T-helper 1 cell treated with Interleukin-12 subunit alpha and Interleukin-12 subunit beta and Interleukin-4 antibody, amounts not matched to agents 30 ng/mL and 1 ng/mL, for 36 hours (primary cell): ENCODE results near the gene PIH1D1. TPM values are rescaled to one million over a fixed set of nuclear protein-coding genes. Genes with fewer than 3 reads are reported as not detected.
"Not testable (repeated sequence)": the region's sequence is repeated elsewhere in the genome, so short reads cannot be mapped to it uniquely, and the experiment has no call there.

ENCODE experiments used
- intact Hi-C: fragments of 100-400 bp; cut with micrococcal nuclease; formaldehyde crosslinking; loops from one replicate; pipeline ENCODE4 v1.15.1; 2024
- total RNA-seq: library from RNA; stranded (reverse); gene quantifications from 2 replicates; pipeline ENCODE4 v1.2.3, GENCODE V29; 2022

The PIH1D1 gene
- total RNA-seq, 1 donor from 2014 or later = 136 TPM

DNA sequence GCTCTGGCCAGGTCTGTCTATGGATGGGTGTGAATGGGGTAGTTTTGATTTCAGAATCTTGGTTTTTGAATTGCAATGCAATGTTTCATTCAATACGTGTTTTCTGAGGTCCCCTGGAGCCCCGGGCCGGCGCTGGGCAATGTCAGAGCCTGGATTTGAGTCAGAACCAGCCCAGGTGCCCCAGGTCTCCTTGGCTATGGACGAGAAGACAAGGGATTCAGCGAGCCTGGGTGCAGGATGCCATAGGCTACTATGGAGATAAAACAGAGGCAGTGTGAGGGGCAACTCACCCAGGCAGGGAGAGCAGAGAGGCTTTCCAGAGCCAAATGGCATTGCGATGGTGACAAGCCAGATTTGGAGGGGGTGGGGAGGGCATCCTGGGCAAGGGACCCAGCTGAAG lies 34.6 kb upstream of the PIH1D1 start:
- intact Hi-C loops = no loop called here

- intact Hi-C loops = no loop called here
Measured at GRCh38 chr19:49481020-49481683, 29.5 kb upstream of the PIH1D1 start.

- intact Hi-C loops = no loop called here
Measured at GRCh38 chr19:49479975-49480628, 28.5 kb upstream of the PIH1D1 start.

DNA sequence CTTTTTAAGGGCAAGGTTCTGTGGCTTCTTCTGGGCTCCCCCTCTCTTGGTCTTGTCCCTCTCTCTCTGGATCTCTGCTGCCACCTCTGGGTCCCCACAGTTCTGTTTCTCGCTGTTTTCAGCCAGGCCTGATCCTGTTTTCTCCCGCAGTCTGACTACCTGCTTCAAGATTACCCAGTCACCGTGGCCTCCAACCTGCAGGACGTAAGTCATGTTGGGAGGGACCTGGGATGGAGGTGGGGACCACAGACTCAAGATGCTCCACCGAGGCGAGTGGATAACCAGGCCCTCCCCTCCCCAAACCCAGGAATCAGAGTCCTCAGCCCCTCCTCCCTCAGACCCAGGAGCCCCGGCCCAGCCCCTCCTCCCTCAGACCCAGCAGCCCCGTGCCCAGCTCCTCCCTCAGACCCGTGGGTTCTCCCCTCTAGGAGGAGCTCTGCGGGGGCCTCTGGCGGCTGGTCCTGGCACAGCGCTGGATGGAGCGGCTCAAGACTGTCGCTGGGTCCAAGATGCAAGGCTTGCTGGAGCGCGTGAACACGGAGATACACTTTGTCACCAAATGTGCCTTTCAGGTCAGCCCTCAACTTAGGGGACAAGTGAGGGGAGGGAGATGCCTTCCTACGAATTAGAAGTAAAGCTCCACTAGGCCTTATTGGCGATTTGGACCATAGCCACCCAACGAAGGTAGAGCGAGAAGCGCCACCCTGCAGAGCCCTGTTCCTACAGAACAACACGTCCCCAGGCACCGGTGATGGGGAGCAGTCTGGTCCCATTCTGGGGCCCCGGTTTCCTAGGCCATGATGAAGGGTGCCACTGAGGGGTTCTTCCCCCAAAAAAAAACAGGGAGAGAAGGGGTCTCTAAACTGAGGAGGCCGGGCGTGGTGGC lies 24.6 kb upstream of the PIH1D1 start:
- intact Hi-C loops = loop anchor here (1.0 to 2.0 kb wide), 4 partner anchors 71 to 250 kb away; no protein-coding TSS in a partner anchor

GRCh38 chr19:49475191-49475917 lies 23.7 kb upstream of the PIH1D1 start:
- intact Hi-C loops = loop anchor here (2.0 kb wide), 1 partner anchor 71 kb away; no protein-coding TSS in a partner anchor

- intact Hi-C loops = loop anchor here (1.0 to 5.0 kb wide), 11 partner anchors 13 to 403 kb away; partner anchors contain the start of genes AKT1S1, ALDH16A1, RPL13A and RPS11
Measured at GRCh38 chr19:49474542-49474924, 22.9 kb upstream of the PIH1D1 start.

DNA sequence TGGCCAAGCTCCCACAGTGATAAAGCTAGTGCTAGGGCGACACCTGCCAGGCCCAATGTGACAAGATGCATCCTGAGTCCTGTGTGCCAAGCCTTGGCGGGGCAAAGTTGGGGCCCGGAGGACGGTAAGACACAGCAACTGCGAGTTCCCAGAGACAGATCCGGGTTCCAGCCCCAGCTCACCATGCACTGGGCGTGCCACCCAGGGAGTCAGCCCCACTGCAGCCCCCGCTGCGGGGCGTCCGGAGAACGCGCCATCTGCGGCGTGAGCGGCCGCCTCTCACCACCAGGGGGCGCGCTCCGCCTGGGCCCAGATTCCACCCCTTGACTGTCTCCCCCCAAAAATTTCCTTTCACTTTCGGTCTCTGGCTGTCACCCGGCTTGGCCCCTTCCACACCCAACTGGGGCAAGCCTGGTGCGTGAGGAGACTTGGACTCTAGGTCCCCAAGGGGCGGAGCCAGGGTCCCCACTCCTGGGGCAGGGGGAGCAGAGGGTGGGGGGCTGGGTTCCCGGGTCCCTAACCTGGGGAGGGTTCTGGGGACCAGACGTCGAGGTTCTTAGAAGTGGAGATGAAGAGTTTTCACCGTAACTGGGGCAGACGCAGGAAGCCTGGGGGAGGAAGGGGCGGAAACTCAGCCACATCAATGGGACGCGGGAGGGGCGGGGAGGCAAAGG lies 22.4 kb upstream of the PIH1D1 start, which contains the start of gene FLT3LG:
TSS of gene FLT3LG (plus strand) at position 348 of the 674 bp plus-strand sequence. CDS start 425 bp downstream, outside the sequence.
- intact Hi-C loops = loop anchor here (1.0 to 5.0 kb wide), 11 partner anchors 13 to 403 kb away; partner anchors contain the start of genes AKT1S1, ALDH16A1, RPL13A and RPS11

- intact Hi-C loops = loop anchor here (5.0 kb wide), 1 partner anchor 141 kb away; no protein-coding TSS in a partner anchor
Measured at GRCh38 chr19:49473501-49473867, 21.9 kb upstream of the PIH1D1 start.

DNA sequence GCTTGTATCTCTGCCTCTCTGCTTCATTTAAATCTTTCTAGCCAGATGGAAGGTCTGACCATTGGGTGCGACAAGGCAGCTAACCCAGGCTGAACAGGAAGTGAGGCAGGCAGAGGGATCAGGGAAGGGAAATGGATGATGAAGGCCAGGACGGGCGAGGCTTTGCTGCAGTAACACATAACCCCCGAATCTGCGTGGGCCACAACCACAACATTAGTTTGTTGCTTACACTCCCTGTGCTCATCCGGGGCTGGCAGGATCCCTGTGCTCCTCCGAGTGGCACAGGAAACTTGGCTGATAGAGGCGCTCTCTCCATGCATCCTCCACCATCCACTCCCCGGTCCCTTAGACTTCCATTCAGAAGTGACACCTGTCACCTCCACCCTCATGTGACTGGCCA lies 21.3 kb upstream of the PIH1D1 start:
- intact Hi-C loops = loop anchor here (5.0 kb wide), 1 partner anchor 141 kb away; no protein-coding TSS in a partner anchor

GRCh38 chr19:49470615-49470978 lies 19.0 kb upstream of the PIH1D1 start:
- intact Hi-C loops = loop anchor here (1.0 to 5.0 kb wide), 3 partner anchors 79 to 204 kb away; no protein-coding TSS in a partner anchor

DNA sequence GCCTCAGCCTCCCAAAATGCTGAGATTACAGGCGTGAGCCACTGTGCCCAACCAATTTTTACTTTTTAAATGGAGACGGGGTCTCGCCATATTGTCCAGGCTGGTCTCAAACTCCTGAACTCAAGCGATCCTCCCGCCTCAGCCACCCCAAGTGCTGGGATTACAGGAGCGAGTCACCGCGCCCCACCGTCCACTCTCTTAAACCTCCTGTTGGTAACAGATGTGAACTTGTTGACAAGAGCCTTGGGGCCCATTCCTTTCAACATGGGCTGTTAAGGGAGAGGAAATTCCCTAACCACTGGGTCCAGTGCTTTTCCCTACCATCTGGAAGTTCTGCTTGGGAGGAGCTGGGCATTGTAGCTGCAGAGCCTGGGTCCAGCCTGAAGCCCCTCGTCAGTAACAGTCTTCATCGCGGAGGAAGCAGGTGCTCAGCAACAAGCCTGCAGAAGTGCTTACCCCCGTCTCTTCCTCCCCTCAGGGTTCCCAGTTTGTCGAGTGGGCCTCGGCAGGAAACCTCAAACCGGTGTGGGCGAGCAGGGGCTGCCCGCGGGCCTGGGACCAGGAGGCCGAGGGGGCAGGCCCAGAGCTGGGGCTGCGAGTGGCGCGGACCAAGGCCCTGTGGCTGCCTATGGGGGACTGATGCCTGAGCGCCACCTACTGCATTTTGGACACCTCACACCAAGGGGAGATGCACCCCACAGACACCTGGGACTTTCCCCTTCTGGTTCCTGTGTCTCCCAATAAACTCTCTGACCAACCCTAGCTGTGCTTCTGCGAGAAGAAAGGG lies 18.4 kb upstream of the PIH1D1 start:
- intact Hi-C loops = loop anchor here (1.0 to 5.0 kb wide), 8 partner anchors 17 to 244 kb away; partner anchors contain the start of genes ALDH16A1 and RPS11

GRCh38 chr19:49468746-49469447 lies 17.3 kb upstream of the PIH1D1 start:
- intact Hi-C loops = loop anchor here (1.0 kb wide), 5 partner anchors 16 to 243 kb away; partner anchors contain the start of genes ALDH16A1 and RPS11

DNA sequence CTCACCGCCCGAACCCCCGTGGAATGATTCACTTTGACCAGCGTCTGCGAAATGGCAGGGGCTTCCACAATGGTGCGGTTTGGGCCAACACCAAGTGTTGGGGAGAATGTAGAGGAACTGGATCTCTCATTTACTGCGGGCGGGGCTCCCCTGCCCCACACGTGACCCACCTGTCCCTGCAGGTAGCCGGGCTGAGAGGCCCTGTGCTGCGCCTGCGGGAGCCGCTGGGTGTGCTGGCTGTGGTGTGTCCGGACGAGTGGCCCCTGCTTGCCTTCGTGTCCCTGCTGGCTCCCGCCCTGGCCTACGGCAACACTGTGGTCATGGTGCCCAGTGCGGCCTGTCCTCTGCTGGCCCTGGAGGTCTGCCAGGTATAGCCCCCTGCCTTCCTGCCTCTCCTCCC lies 16.6 kb upstream of the PIH1D1 start:
- intact Hi-C loops = no loop called here

- intact Hi-C loops = no loop called here
Measured at GRCh38 chr19:49465371-49465770, 13.8 kb upstream of the PIH1D1 start.

DNA sequence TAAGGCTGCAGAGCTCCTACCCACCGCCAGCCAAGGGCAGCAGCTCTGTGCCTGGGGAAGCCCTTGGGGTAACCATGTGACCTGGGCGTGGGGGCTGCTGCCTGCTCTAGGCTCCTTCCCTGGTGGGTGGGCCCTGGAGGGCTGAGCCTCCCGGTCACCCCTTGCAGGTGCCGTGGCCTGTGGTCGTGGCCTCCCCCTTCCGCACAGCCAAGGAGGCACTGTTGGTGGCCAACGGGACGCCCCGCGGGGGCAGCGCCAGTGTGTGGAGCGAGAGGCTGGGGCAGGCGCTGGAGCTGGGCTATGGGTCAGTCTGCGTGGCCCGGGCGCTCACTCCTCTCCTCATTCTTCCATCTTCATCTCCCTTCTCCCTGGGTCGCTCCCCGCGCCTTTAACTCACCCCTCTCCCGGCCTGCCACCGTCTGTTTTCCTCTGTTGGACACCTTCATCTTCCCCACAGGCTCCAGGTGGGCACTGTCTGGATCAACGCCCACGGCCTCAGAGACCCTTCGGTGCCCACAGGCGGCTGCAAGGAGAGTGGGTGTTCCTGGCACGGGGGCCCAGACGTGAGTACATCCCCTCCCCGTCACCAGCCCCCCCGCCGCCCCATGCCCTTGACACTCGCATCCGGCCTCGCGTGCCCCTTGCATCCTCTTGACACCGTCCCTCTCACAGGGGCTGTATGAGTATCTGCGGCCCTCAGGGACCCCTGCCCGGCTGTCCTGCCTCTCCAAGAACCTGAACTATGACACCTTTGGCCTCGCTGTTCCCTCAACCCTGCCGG lies 12.5 kb upstream of the PIH1D1 start:
- intact Hi-C loops = no loop called here

DNA sequence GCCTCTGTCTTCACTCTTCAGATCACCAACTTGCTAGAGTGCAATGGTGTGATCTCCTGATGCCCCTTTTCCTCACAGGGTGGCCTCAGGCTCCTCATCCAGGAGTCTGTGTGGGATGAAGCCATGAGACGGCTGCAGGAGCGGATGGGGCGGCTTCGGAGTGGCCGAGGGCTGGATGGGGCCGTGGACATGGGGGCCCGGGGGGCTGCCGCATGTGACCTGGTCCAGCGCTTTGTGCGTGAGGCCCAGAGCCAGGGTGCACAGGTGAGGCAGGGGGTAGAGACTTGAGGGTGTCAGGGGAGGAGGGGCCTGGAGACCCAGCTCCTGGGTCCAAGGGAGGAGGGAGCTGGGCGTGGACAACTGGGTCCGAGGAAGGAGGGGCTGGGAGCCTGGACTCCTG lies 10.9 kb upstream of the PIH1D1 start:
- intact Hi-C loops = no loop called here

- intact Hi-C loops = no loop called here
Measured at GRCh38 chr19:49461656-49462055, 10.0 kb upstream of the PIH1D1 start.

DNA sequence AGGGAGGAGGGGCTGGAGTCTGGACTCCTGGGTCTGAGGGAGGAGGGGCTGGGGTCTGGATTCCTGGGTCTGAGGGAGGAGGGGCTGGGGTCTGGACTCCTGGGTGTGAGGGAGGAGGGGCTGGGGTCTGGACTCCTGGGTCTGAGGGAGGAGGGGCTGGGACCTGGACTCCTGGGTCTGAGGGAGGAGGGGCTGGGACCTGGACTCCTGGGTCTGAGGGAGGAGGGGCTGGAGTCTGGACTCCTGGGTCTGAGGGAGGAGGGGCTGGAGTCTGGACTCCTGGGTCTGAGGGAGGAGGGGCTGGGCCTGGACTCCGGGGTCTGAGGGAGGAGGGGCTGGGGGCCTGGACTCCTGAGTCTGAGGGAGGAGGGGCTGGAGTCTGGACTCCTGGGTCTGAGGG lies 9.5 kb upstream of the PIH1D1 start:
- intact Hi-C loops = not testable (repeated sequence)
